OCI-M2 (cell line): ENCODE measurements around the gene SLC25A13.
"Not testable (repeated sequence)": the region's sequence is repeated elsewhere in the genome, so short reads cannot be mapped to it uniquely, and the experiment has no call there.

Experiments
- DNase-seq: peaks from one replicate; lab custom pipeline; 2025; ENCODE audit not compliant: unreplicated experiment; lab: John Stamatoyannopoulos, UW

The SLC25A13 gene

DNA sequence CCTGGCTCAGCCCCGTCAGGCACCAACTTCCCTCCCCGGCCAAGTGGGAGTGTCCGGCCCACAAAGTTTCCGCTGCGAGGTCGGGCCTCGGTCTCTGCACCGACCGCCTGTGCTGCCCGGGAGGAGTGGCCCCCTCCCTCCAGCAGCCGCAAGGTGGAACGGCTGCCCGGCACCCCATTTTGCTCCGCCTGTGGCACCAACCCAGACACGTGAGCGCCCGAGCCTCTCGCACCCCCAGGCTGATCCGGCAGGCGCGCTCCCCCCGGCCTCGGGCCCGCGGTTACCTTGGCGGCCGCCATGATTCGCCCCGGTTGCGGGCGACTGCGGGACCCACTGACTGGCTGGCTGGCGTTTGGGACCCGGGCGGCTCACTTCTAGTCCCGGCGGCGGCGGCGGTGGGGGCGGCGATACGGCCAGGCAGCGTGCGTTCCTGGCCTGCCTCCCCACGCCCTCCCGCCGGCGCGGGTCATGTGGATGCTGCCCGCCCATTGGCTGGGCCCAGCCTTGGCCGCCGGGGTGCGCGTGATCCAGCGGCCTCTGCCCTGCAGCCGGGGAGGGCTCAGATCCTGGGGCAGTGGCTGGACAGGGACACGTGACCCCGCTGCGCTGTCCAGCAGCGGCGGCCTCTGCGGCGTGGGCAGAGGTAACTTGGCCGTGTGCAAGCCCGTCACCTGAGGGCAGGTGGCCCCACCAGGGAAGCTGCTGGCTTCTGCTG is at the start of gene SLC25A13:
Gene SLC25A13, minus strand, starts transcription at position 441 of the 715 bp plus-strand sequence. Its CDS starts 142 bp downstream, at position 299.
- peak; percentile 25 for DNase-seq

DNA sequence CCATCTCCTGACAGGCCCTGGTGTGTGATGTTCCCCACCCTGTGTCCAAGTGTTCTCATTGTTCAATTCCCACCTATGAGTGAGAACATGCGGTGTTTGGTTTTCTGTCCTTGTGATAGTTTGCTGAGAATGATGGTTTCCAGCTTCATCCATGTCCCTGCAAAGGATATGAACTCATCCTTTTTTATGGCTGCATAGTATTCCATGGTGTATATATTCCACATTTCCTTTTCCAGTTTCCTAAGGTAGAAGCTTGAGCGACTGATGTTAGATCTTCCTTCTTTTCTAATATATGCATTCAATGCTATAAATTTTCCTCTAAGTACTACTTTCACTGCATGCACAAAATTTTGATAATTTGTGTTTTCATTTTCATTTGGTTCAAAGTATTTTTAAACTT is 44.0 kb upstream of the SLC25A13 start:
- DNase-seq: not testable (repeated sequence)

DNA sequence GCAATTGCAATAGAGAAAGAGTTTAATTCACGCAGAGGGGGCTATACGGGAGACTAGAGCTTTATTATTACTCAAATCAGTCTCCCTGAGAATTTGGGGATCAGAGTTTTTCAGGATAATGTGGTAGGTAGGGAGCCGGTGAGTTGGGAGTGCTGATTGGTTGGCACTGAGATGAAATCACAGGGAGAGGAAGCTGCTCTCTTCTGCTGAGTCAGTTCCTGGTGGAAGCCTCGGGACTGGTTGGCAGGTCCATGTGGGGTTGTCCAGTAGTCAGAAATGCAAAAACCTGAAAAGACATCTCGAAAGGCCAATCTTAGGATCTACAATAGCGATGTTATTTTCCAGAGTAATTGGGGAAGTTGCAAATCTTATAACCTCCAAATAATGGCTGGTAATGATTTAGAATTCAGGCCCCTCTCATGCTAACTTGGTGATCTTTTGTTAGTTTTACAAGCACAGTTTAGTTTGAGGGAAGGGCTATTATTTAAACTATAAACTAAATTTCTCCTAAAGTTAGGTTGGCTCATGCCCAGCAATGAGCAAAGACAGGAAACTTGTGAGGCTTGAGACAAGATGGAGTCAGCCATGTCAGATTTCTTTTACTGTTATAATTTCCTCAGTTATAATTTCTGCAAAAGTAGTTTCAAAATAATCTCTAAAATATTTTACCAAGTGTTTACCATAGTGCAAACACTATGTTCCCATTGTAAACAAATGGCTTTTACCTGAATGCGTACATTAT is 39.4 kb upstream of the SLC25A13 start:
- DNase-seq: no peak

DNA sequence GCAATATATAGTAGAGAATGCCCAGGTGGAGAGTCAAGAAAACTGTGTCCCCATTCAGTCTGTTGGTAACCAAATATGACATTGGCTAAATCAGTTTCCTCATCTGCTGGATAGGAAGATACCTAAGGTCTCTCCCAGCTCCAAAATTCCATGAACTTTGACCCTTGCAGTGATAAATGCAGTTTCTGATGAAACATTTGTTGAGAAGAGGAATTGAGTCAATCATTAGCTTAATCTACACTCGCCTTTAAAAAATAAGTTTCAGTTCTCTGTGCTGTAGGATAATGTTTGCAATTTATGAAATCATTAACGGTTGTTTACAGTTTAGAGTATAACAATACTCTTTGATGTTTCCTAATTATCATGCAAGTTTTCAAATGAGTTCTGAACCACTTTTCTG is 38.0 kb upstream of the SLC25A13 start:
- no peak for DNase-seq

- DNase-seq: not testable (repeated sequence)
These were observed 36.5 kb upstream of the SLC25A13 start for GRCh38 chr7:96358236-96358971.

DNA sequence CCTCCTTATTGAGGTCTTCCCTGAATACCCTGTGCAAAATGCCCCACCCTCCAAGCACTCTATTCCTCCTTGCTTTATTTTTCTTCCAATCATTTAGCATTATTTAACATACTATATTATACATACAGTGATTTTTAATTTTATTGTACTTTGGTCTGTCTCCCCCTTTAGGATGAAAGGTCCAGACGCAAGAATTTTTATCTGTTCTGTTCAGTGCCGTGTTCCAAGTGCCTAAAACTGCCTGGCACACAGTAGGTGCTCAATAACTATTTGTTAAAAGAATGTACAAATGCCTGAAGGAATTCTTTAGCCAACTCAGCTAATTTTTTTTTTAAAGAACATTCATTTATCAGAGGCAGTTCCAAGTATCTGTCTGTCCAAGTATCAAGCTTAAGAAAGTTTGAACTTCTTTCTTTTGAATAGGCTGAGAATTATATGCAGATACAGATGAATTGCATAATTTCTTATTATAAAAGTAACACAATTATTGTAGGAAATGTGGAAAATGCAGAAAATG is 34.1 kb upstream of the SLC25A13 start:
- no peak for DNase-seq

- no peak for DNase-seq
These were observed 33.0 kb upstream of the SLC25A13 start for GRCh38 chr7:96354881-96355280.

DNA sequence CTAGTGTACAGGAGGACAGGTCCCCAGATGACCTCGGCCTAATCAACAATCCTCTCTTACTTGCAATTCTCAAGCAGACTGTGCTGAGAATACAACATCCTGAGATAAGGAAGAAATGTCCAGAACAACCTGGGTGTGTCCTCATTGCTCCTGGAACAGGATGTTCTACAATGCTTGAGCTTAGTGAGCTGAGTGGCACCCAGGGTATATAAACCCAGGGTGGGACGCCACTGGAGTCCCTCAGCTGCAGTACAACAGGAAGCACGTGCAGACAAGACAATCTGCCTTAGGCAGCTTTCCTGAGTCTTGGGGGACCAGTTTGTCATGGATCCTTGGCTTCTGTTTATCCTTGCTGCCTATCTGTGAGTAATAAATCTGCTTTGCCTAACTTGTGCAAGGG is 27.7 kb upstream of the SLC25A13 start:
- no peak for DNase-seq

- no peak for DNase-seq
These were observed 25.6 kb upstream of the SLC25A13 start for GRCh38 chr7:96347471-96347870.

DNA sequence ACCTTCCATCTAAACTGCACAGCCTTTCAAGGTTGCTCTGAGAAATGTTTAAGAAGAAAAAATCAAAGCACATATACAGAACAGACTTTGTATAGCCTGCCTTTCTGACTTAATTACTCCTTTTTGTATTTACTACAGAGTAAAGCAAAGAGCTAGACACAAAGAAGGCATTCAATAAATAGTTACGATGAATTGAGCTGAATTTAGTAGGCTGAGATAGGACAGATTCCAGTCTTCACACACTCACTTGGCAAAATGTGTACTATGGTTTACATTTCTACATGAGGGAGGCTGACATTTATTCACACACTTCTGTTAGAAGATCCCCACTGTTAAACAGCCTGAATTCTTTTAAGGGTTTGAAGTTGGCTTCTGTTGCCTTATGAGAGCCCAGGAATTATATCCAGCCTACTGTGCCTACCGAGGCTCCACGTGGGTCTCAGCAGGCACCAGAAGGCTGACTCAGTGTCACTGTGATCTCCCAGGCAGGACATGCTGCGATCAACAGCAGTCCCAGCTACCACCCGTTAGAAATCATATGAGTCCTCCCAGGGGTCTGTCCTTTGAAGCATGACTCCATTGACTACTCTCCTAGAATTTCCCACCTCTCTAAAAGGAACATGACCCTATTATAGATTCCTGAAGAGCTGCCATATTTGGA is 24.5 kb upstream of the SLC25A13 start:
- DNase-seq: no peak

- DNase-seq: no peak
These were observed 22.3 kb upstream of the SLC25A13 start for GRCh38 chr7:96344236-96344635.

DNA sequence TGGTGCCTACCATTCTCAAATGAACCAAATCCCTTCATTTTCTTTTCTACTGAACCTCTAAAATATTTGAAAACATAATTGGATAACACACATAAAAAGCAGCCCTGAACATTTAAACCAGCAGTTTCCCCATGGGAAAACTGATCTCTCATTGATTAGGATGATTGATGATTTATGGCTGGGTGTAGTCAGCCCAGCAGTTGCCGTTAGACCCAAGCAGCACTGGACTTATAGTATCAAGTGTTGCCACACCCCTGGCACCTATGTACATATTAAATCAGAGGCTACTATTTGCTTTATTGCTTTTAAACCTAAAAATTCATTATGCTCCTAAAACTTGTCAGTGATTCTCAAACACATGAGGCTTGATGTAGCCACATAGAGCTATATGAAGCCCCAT is 20.2 kb upstream of the SLC25A13 start:
- no peak for DNase-seq

DNA sequence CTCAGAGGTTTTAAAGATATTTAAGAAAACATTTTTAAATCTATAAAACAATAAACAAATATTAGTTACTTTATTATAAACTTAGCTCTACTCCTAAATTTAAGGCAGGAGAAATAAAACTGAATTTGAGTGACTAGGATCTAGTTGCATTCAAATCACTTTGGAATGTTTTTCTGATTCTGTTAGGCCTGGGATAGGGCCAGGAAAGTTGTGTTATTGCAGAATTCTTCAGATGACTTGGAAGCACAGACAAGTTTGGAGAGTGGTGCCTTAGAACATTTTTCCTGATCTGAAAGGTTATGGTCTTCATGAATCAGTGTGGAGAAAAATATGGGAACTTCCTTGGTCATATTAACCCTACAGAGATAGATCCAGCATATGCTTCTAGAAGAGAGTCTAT is 15.6 kb upstream of the SLC25A13 start:
- DNase-seq: no peak

- no peak for DNase-seq
These were observed 10.4 kb upstream of the SLC25A13 start for GRCh38 chr7:96332325-96332724.

GRCh38 chr7:96331775-96332174 is 9.9 kb upstream of the SLC25A13 start:
- no peak for DNase-seq

- no peak for DNase-seq
These were observed 9.3 kb upstream of the SLC25A13 start for GRCh38 chr7:96331233-96331632.

- no peak for DNase-seq
These were observed 8.3 kb upstream of the SLC25A13 start for GRCh38 chr7:96330193-96330592.

DNA sequence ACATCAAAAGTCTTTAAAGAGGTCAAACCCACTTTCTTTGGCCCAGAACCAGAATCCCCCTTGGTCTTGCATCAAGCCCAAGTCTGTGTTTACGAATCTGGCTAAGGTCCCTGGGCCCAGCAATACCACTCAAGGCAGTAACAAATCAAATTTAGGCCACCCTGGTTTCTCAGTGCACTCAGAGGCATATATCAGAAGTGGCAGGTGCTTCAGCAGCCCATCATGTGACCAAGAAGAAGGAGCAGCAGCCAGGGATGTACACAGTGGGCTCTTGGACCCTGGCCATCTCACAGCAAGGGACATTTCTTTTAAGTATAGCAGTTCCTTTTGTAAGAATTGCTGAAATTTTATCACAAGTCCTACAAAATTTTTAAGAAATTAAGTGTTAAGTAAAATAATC is 7.3 kb upstream of the SLC25A13 start:
- no peak for DNase-seq

DNA sequence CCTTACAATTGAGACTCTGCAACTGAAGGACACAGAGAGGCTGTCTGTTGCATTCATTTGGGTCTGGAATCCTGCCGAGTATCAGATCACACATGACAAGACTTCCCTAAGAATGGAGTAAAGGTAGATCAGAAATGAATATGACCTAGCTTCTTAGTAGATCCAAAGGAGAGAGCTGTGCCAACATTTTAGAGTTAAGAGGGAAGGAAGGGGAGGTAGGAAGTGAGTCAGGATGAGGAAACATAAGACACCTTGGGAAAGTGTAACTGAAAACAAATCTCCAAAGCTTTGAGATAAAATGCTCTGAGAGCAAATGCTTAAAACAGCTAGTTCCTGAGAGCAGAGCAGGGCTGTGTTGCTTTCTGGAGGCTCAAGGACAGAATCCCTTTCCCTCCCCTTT is 6.1 kb upstream of the SLC25A13 start:
- no peak for DNase-seq

DNA sequence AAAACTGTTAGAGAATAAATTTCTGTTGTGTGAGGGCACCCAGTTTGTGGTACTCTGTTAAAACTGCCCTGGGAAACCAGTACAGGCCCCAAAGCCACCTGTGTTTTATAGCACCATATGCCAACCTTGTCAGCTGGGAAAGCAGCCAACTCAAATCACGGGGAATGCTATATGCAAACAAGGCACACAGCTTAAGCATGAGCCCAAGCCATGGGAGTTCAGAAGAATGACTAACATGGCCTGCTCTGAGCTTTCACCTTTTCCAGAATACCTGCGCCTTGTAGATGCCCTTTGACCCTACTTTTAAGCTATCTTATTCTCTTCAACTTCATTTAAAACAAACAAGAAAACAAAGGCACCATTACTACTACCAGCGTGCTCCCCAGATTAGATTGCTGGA is 5.5 kb upstream of the SLC25A13 start:
- no peak for DNase-seq

GRCh38 chr7:96326752-96327151 is 4.9 kb upstream of the SLC25A13 start:
- not testable (repeated sequence) for DNase-seq
